ENCODE results near the gene PLXNA2. TPM values are rescaled to one million over a fixed set of nuclear protein-coding genes. Genes with fewer than 3 reads are reported as not detected.

Gene PLXNA2
- total RNA-seq, 1 donor from 2014 or later, result 14.1 TPM

GRCh38 chr1:208141610-208142192, 102.5 kb downstream of the PLXNA2 start:
- Histone ChIP-seq H3K27ac (ENCODE audit: low read depth, low read length) (no peak overlapping the region), H3K4me1 (ENCODE audit: control insufficient read depth in 3 of 3, insufficient read depth in 3 of 3, low read length in 3 of 3) (peaks cover 38 to 65% (median 50%) of the 10 kb centered on the region in 3 donors)

DNA sequence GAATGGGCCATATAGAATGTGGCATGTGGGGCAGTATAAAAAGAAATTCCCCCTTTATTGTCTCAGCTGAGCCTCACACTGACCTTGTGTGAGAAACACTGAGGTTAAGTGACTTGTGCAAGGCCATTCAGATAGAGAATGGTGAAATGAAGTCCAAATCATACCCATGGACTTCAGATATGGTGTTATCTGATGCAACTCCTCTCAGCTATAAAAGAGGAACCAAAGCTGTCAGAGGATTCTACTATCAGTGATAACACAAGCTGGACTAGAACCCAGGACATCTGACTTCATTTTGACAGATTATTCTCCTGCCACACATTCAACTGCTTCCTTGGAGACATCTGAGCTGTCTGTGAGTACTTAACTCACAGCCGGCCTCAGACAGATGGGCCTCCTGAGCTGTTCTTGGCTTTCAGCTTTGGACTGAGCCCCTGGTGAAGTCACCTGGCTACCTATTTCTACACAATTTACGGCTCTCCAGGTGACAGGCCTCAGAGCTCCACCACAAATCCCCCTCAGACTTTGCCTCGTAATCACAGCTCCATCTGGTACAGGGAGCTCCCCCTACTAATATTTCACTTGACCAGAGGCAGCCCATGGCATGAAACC, 104.6 kb downstream of the PLXNA2 start:
- Histone ChIP-seq H3K9me3 (ENCODE audit: control insufficient read depth in 3 of 3, low read length in 3 of 3) (no peaks in the 10 kb centered on the region), H3K36me3 (ENCODE audit: control insufficient read depth in 3 of 3, insufficient read depth in 3 of 3, low read length in 3 of 3) (peaks cover 0 to 10% (median 0%) of the 10 kb centered on the region in 3 donors), H3K27me3 (ENCODE audit: control insufficient read depth in 3 of 3, insufficient read depth in 3 of 3, low read length in 3 of 3) (no peaks in the 10 kb centered on the region), H3K4me1 (ENCODE audit: control insufficient read depth in 3 of 3, insufficient read depth in 3 of 3, low read length in 3 of 3) (peaks cover 47 to 64% (median 52%) of the 10 kb centered on the region in 3 donors), H3K27ac (ENCODE audit: low read depth, low read length) (no peak overlapping the region), H3K9ac (ENCODE audit: low read depth in 1 of 3, low read length in 3 of 3) (no peak overlapping the region), H3K4me3 (ENCODE audit: low read length in 3 of 3) (no peak overlapping the region)

More at GRCh38 chr1:208141610-208142192, 102.5 kb downstream of the PLXNA2 start:
- Histone ChIP-seq H3K9ac (ENCODE audit: low read depth in 1 of 3, low read length in 3 of 3) (peak overlapping the region in 1 of 3 donors; percentile 45), H3K27me3 (ENCODE audit: control insufficient read depth in 3 of 3, insufficient read depth in 3 of 3, low read length in 3 of 3) (no peaks in the 10 kb centered on the region), H3K36me3 (ENCODE audit: control insufficient read depth in 3 of 3, insufficient read depth in 3 of 3, low read length in 3 of 3) (peaks cover 0 to 10% (median 0%) of the 10 kb centered on the region in 3 donors), H3K9me3 (ENCODE audit: control insufficient read depth in 3 of 3, low read length in 3 of 3) (no peaks in the 10 kb centered on the region), H3K4me3 (ENCODE audit: low read length in 3 of 3) (no peak overlapping the region)

GRCh38 chr1:208137193-208137592, 107.0 kb downstream of the PLXNA2 start:
- Histone ChIP-seq H3K9ac (ENCODE audit: low read depth in 1 of 3, low read length in 3 of 3) (no peak overlapping the region), H3K27ac (ENCODE audit: low read depth, low read length) (no peak overlapping the region), H3K27me3 (ENCODE audit: control insufficient read depth in 3 of 3, insufficient read depth in 3 of 3, low read length in 3 of 3) (no peaks in the 10 kb centered on the region), H3K9me3 (ENCODE audit: control insufficient read depth in 3 of 3, low read length in 3 of 3) (no peaks in the 10 kb centered on the region), H3K4me3 (ENCODE audit: low read length in 3 of 3) (no peak overlapping the region), H3K4me1 (ENCODE audit: control insufficient read depth in 3 of 3, insufficient read depth in 3 of 3, low read length in 3 of 3) (peaks cover 61 to 74% (median 63%) of the 10 kb centered on the region in 3 donors), H3K36me3 (ENCODE audit: control insufficient read depth in 3 of 3, insufficient read depth in 3 of 3, low read length in 3 of 3) (peaks cover 0 to 10% (median 0%) of the 10 kb centered on the region in 3 donors)

- peak overlapping the region in 1 of 3 donors; percentile 42 for H3K9ac ChIP-seq (ENCODE audit: low read depth in 1 of 3, low read length in 3 of 3)
- H3K27me3 ChIP-seq (ENCODE audit: control insufficient read depth in 3 of 3, insufficient read depth in 3 of 3, low read length in 3 of 3), result no peaks in the 10 kb centered on the region
- H3K36me3 ChIP-seq (ENCODE audit: control insufficient read depth in 3 of 3, insufficient read depth in 3 of 3, low read length in 3 of 3), result peaks cover 0 to 10% (median 0%) of the 10 kb centered on the region in 3 donors
- peaks cover 60 to 74% (median 62%) of the 10 kb centered on the region in 3 donors for H3K4me1 ChIP-seq (ENCODE audit: control insufficient read depth in 3 of 3, insufficient read depth in 3 of 3, low read length in 3 of 3)
- no peaks in the 10 kb centered on the region for H3K9me3 ChIP-seq (ENCODE audit: control insufficient read depth in 3 of 3, low read length in 3 of 3)
- peak overlapping the region; percentile 51 for H3K27ac ChIP-seq (ENCODE audit: low read depth, low read length)
- H3K4me3 ChIP-seq (ENCODE audit: low read length in 3 of 3), result no peak overlapping the region
Observed at GRCh38 chr1:208136459-208137182, 107.6 kb downstream of the PLXNA2 start.

DNA sequence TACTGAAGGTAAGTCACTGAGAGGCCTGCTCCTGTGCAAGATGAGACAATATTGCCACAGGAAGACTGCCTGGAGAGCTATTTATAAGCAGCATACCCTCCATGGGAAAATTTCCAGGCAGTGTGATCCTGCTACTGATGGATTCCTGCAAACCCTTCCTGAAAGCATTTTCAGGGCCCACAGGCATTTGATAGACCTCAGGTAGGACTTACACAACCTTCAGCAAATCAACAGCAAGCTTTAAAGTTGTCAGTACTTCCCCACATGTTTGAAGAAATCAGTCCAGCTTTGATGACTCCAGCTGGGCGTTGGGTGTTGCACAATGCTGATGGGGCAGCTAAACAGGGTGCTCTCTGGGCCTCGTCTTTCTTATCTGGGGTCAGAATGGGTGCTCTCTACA, 108.8 kb downstream of the PLXNA2 start:
- H3K9me3 ChIP-seq (ENCODE audit: control insufficient read depth in 3 of 3, low read length in 3 of 3), result no peaks in the 10 kb centered on the region
- peak overlapping the region in 2 of 3 donors; percentile 21 to 26 for H3K4me3 ChIP-seq (ENCODE audit: low read length in 3 of 3)
- H3K9ac ChIP-seq (ENCODE audit: low read depth in 1 of 3, low read length in 3 of 3), result peak overlapping the region in 2 of 3 donors; percentile 55 to 57
- no peaks in the 10 kb centered on the region for H3K27me3 ChIP-seq (ENCODE audit: control insufficient read depth in 3 of 3, insufficient read depth in 3 of 3, low read length in 3 of 3)
- peaks cover 0 to 10% (median 0%) of the 10 kb centered on the region in 3 donors for H3K36me3 ChIP-seq (ENCODE audit: control insufficient read depth in 3 of 3, insufficient read depth in 3 of 3, low read length in 3 of 3)
- peaks cover 57 to 73% (median 65%) of the 10 kb centered on the region in 3 donors for H3K4me1 ChIP-seq (ENCODE audit: control insufficient read depth in 3 of 3, insufficient read depth in 3 of 3, low read length in 3 of 3)
- H3K27ac ChIP-seq (ENCODE audit: low read depth, low read length), result peak overlapping the region; percentile 51

GRCh38 chr1:208134491-208134890, 109.7 kb downstream of the PLXNA2 start:
- Histone ChIP-seq H3K4me3 (ENCODE audit: low read length in 3 of 3) (peak overlapping the region in 1 of 3 donors; percentile 2), H3K9me3 (ENCODE audit: control insufficient read depth in 3 of 3, low read length in 3 of 3) (no peaks in the 10 kb centered on the region), H3K27me3 (ENCODE audit: control insufficient read depth in 3 of 3, insufficient read depth in 3 of 3, low read length in 3 of 3) (no peaks in the 10 kb centered on the region), H3K27ac (ENCODE audit: low read depth, low read length) (peak overlapping the region; percentile 51), H3K9ac (ENCODE audit: low read depth in 1 of 3, low read length in 3 of 3) (peak overlapping the region in 2 of 3 donors; percentile 55 to 57), H3K36me3 (ENCODE audit: control insufficient read depth in 3 of 3, insufficient read depth in 3 of 3, low read length in 3 of 3) (peaks cover 0 to 7% (median 0%) of the 10 kb centered on the region in 3 donors), H3K4me1 (ENCODE audit: control insufficient read depth in 3 of 3, insufficient read depth in 3 of 3, low read length in 3 of 3) (peaks cover 51 to 72% (median 57%) of the 10 kb centered on the region in 3 donors)

DNA sequence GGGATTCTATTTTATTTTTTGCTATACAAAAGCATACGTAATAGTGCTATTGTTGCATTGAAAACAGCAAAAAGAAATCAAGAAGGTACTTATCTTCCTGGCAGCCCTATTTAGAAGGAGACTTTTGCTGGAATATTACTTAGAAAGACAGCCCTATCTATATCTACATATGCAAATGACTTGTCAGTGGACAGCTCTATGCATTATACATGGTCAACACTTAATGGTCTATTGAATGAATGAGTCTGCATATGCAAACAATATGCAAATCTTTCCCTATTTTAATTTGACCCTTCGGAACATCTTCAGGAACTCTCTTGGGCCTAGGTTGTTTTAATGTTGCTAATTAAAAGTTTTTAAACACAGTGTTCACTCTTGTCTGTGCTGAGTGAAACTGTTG, 110.8 kb downstream of the PLXNA2 start:
- Histone ChIP-seq H3K4me1 (ENCODE audit: control insufficient read depth in 3 of 3, insufficient read depth in 3 of 3, low read length in 3 of 3) (peaks cover 52 to 69% (median 56%) of the 10 kb centered on the region in 3 donors), H3K27ac (ENCODE audit: low read depth, low read length) (no peak overlapping the region), H3K4me3 (ENCODE audit: low read length in 3 of 3) (no peak overlapping the region), H3K36me3 (ENCODE audit: control insufficient read depth in 3 of 3, insufficient read depth in 3 of 3, low read length in 3 of 3) (peaks cover 0 to 3% (median 0%) of the 10 kb centered on the region in 3 donors), H3K9ac (ENCODE audit: low read depth in 1 of 3, low read length in 3 of 3) (no peak overlapping the region), H3K27me3 (ENCODE audit: control insufficient read depth in 3 of 3, insufficient read depth in 3 of 3, low read length in 3 of 3) (no peaks in the 10 kb centered on the region), H3K9me3 (ENCODE audit: control insufficient read depth in 3 of 3, low read length in 3 of 3) (no peaks in the 10 kb centered on the region)

DNA sequence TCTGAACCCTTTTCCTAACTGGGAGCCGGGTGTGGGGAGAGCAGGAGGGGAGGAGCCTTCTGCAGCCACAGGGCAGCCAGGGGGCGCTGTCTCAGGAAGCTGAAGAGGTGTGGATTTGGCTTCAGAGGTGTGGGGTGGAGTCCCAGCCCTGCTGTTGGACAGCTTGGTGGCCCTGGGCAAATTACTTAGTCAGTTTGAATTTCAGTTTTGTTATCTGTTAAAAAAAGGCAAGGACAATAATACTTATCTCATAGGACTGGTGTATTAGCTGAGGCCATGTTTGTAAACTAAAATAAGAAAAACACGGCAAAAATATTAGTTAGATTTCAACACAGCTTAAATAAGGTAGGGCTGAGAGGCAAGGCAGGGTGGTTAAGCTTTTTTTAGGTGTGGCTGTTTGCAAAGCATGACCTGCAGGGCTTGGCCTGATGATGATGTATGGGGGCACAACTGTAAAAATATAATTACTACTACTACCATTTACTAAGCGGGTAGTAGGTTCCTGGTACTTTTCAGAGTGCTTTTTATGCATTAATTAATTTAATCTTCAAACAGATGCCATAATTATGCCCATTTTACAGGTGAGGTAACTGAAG, 111.8 kb downstream of the PLXNA2 start:
- no peak overlapping the region for H3K27ac ChIP-seq (ENCODE audit: low read depth, low read length)

DNA sequence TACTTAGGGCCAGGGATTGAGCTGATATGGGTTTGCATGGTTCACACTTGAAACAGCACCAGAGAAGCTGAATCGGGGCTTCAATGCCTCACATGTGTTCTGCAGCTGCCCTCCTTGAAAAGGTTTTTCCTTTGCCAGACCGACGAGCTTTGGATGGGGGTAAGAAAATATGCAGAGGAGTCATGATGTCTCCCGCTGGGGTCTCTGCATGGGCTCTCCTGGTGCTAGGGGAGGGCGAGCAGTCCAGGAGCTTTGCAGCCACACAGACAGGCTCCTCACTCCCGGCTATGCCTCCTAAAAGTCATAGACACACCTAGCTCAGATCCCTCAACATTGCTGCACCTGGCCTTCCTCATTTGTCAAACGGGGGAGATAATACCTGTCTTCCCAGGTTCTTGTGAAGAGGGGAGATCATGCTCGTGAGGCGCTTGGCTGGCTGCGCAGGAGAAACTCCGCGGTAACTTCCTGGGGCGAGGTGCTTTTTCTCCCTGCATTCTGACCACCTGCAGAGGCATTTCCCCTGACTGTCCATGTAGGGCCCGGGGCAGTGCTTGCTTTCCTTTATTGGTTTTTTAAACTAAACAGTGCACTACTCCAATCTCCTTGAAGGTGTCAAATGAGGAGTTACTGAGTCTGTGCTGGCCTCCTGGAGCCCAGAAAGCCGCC, 112.4 kb downstream of the PLXNA2 start:
- no peak overlapping the region for H3K27ac ChIP-seq (ENCODE audit: low read depth, low read length)
- H3K9ac ChIP-seq (ENCODE audit: low read depth in 1 of 3, low read length in 3 of 3), result peak overlapping the region in 2 of 3 donors; percentile 34 to 54
- H3K27me3 ChIP-seq (ENCODE audit: control insufficient read depth in 3 of 3, insufficient read depth in 3 of 3, low read length in 3 of 3), result no peaks in the 10 kb centered on the region
- H3K9me3 ChIP-seq (ENCODE audit: control insufficient read depth in 3 of 3, low read length in 3 of 3), result no peaks in the 10 kb centered on the region
- H3K36me3 ChIP-seq (ENCODE audit: control insufficient read depth in 3 of 3, insufficient read depth in 3 of 3, low read length in 3 of 3), result no peaks in the 10 kb centered on the region
- H3K4me3 ChIP-seq (ENCODE audit: low read length in 3 of 3), result no peak overlapping the region
- H3K4me1 ChIP-seq (ENCODE audit: control insufficient read depth in 3 of 3, insufficient read depth in 3 of 3, low read length in 3 of 3), result peaks cover 51 to 76% (median 62%) of the 10 kb centered on the region in 3 donors

More for the DNA sequence above, 111.8 kb downstream of the PLXNA2 start:
- H3K9ac ChIP-seq (ENCODE audit: low read depth in 1 of 3, low read length in 3 of 3), result peak overlapping the region in 1 of 3 donors; percentile 54
- no peaks in the 10 kb centered on the region for H3K27me3 ChIP-seq (ENCODE audit: control insufficient read depth in 3 of 3, insufficient read depth in 3 of 3, low read length in 3 of 3)
- peaks cover 53 to 77% (median 63%) of the 10 kb centered on the region in 3 donors for H3K4me1 ChIP-seq (ENCODE audit: control insufficient read depth in 3 of 3, insufficient read depth in 3 of 3, low read length in 3 of 3)
- H3K4me3 ChIP-seq (ENCODE audit: low read length in 3 of 3), result peak overlapping the region in 1 of 3 donors; percentile 22
- peaks cover 0 to 3% (median 0%) of the 10 kb centered on the region in 3 donors for H3K36me3 ChIP-seq (ENCODE audit: control insufficient read depth in 3 of 3, insufficient read depth in 3 of 3, low read length in 3 of 3)
- H3K9me3 ChIP-seq (ENCODE audit: control insufficient read depth in 3 of 3, low read length in 3 of 3), result no peaks in the 10 kb centered on the region

Data from skeletal muscle tissue (tissue), 4 donors.